ENCODE results near the gene CDC42EP1. TPM values are rescaled to one million over a fixed set of nuclear protein-coding genes. Genes with fewer than 3 reads are reported as not detected.

CDC42EP1 gene
- total RNA-seq, 1 donor from 2014 or later = 102 TPM

- DNase-seq (ENCODE audit: low spot score) = no peak
Measured at GRCh38 chr22:37559521-37559900, 769 bp upstream of the CDC42EP1 start.

- no peak for DNase-seq (ENCODE audit: low spot score)
Measured at GRCh38 chr22:37560608-37561211, 430 bp downstream of the CDC42EP1 start.

GRCh38 chr22:37561212-37562048 lies 1.1 kb downstream of the CDC42EP1 start:
- peak; percentile 96 for DNase-seq (ENCODE audit: low spot score)

GRCh38 chr22:37562049-37562875 lies 2.0 kb downstream of the CDC42EP1 start:
- no peak for DNase-seq (ENCODE audit: low spot score)

GRCh38 chr22:37563153-37564081 lies 3.1 kb downstream of the CDC42EP1 start:
- DNase-seq (ENCODE audit: low spot score) = no peak

- no peak for DNase-seq (ENCODE audit: low spot score)
Measured at GRCh38 chr22:37564111-37564711, 3.9 kb downstream of the CDC42EP1 start.

GRCh38 chr22:37565830-37566229 lies 5.5 kb downstream of the CDC42EP1 start:
- no peak for DNase-seq (ENCODE audit: low spot score)

- no peak for DNase-seq (ENCODE audit: low spot score)
Measured at GRCh38 chr22:37566329-37566837, 6.1 kb downstream of the CDC42EP1 start.

GRCh38 chr22:37566903-37567798 lies 6.9 kb downstream of the CDC42EP1 start:
- DNase-seq (ENCODE audit: low spot score) = no peak

GRCh38 chr22:37568012-37568411 lies 7.7 kb downstream of the CDC42EP1 start:
- DNase-seq (ENCODE audit: low spot score) = no peak

GRCh38 chr22:37568448-37569008 lies 8.2 kb downstream of the CDC42EP1 start:
- no peak for DNase-seq (ENCODE audit: low spot score)

GRCh38 chr22:37569009-37569920 lies 9.0 kb downstream of the CDC42EP1 start:
- DNase-seq (ENCODE audit: low spot score) = no peak

- DNase-seq (ENCODE audit: low spot score) = no peak
Measured at GRCh38 chr22:37569921-37570660, 9.8 kb downstream of the CDC42EP1 start.

GRCh38 chr22:37570661-37570976 lies 10.3 kb downstream of the CDC42EP1 start:
- no peak for DNase-seq (ENCODE audit: low spot score)

- DNase-seq (ENCODE audit: low spot score) = no peak
Measured at GRCh38 chr22:37571258-37571991, 11.1 kb downstream of the CDC42EP1 start.

GRCh38 chr22:37571992-37572373 lies 11.7 kb downstream of the CDC42EP1 start:
- no peak for DNase-seq (ENCODE audit: low spot score)
